ENCODE results near the gene FBXO48. TPM values are rescaled to one million over a fixed set of nuclear protein-coding genes. Genes with fewer than 3 reads are reported as not detected.

The FBXO48 gene
- total and polyA plus RNA-seq, 10 of the 15 experiments (the other 5 are each of a cell fraction or from before 2014, with no cell fraction given): 0.56 to 2.3 (median 1.2) TPM

GRCh38 chr2:68501768-68502167, 34.7 kb upstream of the FBXO48 start:
- Histone ChIP-seq H3K27ac (ENCODE audit: control insufficient read depth, insufficient read depth) (no peak overlapping the region), H3K27me3 (replicated peaks in 1 of 2; ENCODE audit: control insufficient read depth in 2 of 2, insufficient read depth in 2 of 2, low read length in 1 of 2) (no peaks in the 10 kb centered on the region), H3K4me3 (no peak overlapping the region), H2AFZ (ENCODE audit: control insufficient read depth, low read depth, low read length) (no peak overlapping the region), H3K79me2 (ENCODE audit: control insufficient read depth, insufficient read depth, low read length) (no peaks in the 10 kb centered on the region), H3K36me3 (ENCODE audit: control insufficient read depth in 2 of 2, insufficient read depth in 2 of 2, low read length in 1 of 2) (no peaks in the 10 kb centered on the region), H3K4me2 (ENCODE audit: control insufficient read depth, insufficient read depth) (no peak overlapping the region), H3K4me1 (ENCODE audit: control insufficient read depth, insufficient read depth, low read length) (no peaks in the 10 kb centered on the region), H3K9me3 (replicated peaks; ENCODE audit: control insufficient read depth, insufficient read depth, low read length) (no peaks in the 10 kb centered on the region; the same call in 2 of the 3 replicates), H4K20me1 (ENCODE audit: control insufficient read depth, insufficient read depth) (no peaks in the 10 kb centered on the region), H3K9ac (ENCODE audit: control insufficient read depth, insufficient read depth, low read length) (no peak overlapping the region)
- intact Hi-C loops (cut with micrococcal nuclease; ENCODE audit: unreplicated experiment) (no loop called here), in situ Hi-C loops (cut with MboI) (no loop called here)
- ATAC-seq: no peak
- no TSS peak for BruUV-seq (replicated peaks)
- TF ChIP-seq WRNIP1 (IDR thresholded peaks at IDR 0.05; ENCODE audit: borderline replicate concordance, low read depth, low read length) (no peak), SIX5 (IDR thresholded peaks at IDR 0.05; ENCODE audit: low read depth, low read length, severe bottlenecking) (no peak), SREBF1 (IDR thresholded peaks at IDR 0.05; ENCODE audit: low read length) (no peak), ASH2L (IDR thresholded peaks at IDR 0.05; ENCODE audit: borderline replicate concordance, low read depth) (no peak), SRF (IDR thresholded peaks at IDR 0.05; ENCODE audit: low read depth in 2 of 2, low read length in 2 of 2) (no peak), CHD4 (IDR thresholded peaks at IDR 0.05) (no peak), MEF2B (IDR thresholded peaks at IDR 0.05; ENCODE audit: partially characterized antibody, poor library complexity, severe bottlenecking) (no peak), IRF3 (IDR thresholded peaks at IDR 0.05) (no peak), CREB1 (IDR thresholded peaks at IDR 0.05; ENCODE audit: low read depth) (no peak), RFX5 (IDR thresholded peaks at IDR 0.05; ENCODE audit: low read depth, low read length) (no peak), ZBED1 (IDR thresholded peaks at IDR 0.05; ENCODE audit: borderline replicate concordance) (no peak), POU2F2 (IDR thresholded peaks at IDR 0.05; ENCODE audit: borderline replicate concordance, low read depth, low read length) (no peak), BCL11A (IDR thresholded peaks at IDR 0.05; ENCODE audit: low read depth, low read length) (no peak), RELB (IDR thresholded peaks at IDR 0.05; ENCODE audit: low read depth) (no peak), KLF5 (IDR thresholded peaks at IDR 0.05; ENCODE audit: partially characterized antibody) (no peak), EZH2 (IDR thresholded peaks at IDR 0.05; ENCODE audit: borderline replicate concordance, control insufficient read depth, low read depth, low read length) (no peak), HDGF (IDR thresholded peaks at IDR 0.05) (no peak), ZSCAN29 (IDR thresholded peaks at IDR 0.05) (no peak)
- FAIRE-seq: no peak
- ChIA-PET SMC1A (ENCODE audit: uncharacterized antibody, unreplicated experiment) (interaction anchor here (1.5 kb wide), 1 partner anchor 38 kb away, joined by 4 read pairs; no protein-coding TSS in a partner anchor), POLR2A (no interaction called here), RAD21 (ENCODE audit: unreplicated experiment) (no interaction called here), CTCF (interaction anchor here (0.6 kb wide), 1 partner anchor 91 kb away, joined by 4 read pairs; no protein-coding TSS in a partner anchor)
- DNase-seq (ENCODE audit: low read depth, low spot score): no peak
- WGBS (ENCODE audit: insufficient coverage, insufficient replicate concordance, low lambda C conversion rate, missing lambda C conversion rate): 88% methylated on average over 5 of the region's 5 CpGs
